H1 (cell line): ENCODE measurements around the gene NHS. TPM values are rescaled to one million over a fixed set of nuclear protein-coding genes. Genes with fewer than 3 reads are reported as not detected.

ENCODE experiments used
- CTCF ChIA-PET: fragments of 300-600 bp; sonication (Branson Sonifier 250); formaldehyde crosslinking; loops from one replicate; lab custom pipeline; 2021; ENCODE audit not compliant: partially characterized antibody; lab: Charles Lee
- POLR2A ChIA-PET: fragments of 300-600 bp; sonication (Branson Sonifier 250); formaldehyde crosslinking; loops from one replicate; lab custom pipeline; 2021; ENCODE audit warnings: inconsistent platforms; ENCODE audit not compliant: partially characterized antibody; lab: Charles Lee
- DNase-seq, 2 experiments: peaks; one replicate each; pipeline versions ENCODE4 v3.0.0 to v3.0.0-alpha.2; 2010 to 2022; ENCODE audit warnings: low spot score in 2 of 2, low read depth in 1 of 2, mixed read lengths in 1 of 2
- FAIRE-seq: peaks from 2 replicates; lab custom pipeline; 2011; peaks lifted over from hg19 to GRCh38; lab: Jason Lieb, UNC
- H2AFZ ChIP-seq: 2 replicates; pipeline ENCODE4 v1.8.1; 2012; ENCODE audit warnings: low read length, inconsistent platforms
- H2AK5ac ChIP-seq: 2 replicates; pipeline ENCODE4 v1.6.1; 2013; ENCODE audit warnings: low read depth, low read length
- H2BK120ac ChIP-seq: replicated peaks from 2 replicates; pipeline ENCODE3; 2013; ENCODE audit warnings: low read depth, low read length, inconsistent platforms
- H2BK12ac ChIP-seq: 2 replicates; pipeline ENCODE4 v1.6.1; 2013; ENCODE audit warnings: low read depth, low read length
- H2BK15ac ChIP-seq: 2 replicates; pipeline ENCODE4 v1.6.1; 2013; ENCODE audit warnings: low read length
- H2BK20ac ChIP-seq: 2 replicates; pipeline ENCODE4 v1.6.1; 2013; ENCODE audit warnings: low read length
- H2BK5ac ChIP-seq: 2 replicates; pipeline ENCODE4 v1.6.1; 2013; ENCODE audit warnings: low read depth, low read length
- H3K14ac ChIP-seq: 2 replicates; pipeline ENCODE4 v1.6.1; 2013; ENCODE audit warnings: inconsistent platforms; ENCODE audit not compliant: insufficient read length
- H3K18ac ChIP-seq: 2 replicates; pipeline ENCODE4 v1.6.1; 2013; ENCODE audit warnings: low read length; ENCODE audit errors: extremely low read depth
- H3K23ac ChIP-seq: 2 replicates; pipeline ENCODE4 v1.6.1; 2013; ENCODE audit warnings: inconsistent platforms; ENCODE audit not compliant: insufficient read length
- H3K23me2 ChIP-seq: 2 replicates; pipeline ENCODE4 v1.6.1; 2013; ENCODE audit warnings: low read depth, low read length
- H3K27ac ChIP-seq: 2 replicates; pipeline ENCODE4 v1.6.1; 2011; ENCODE audit warnings: low read depth, low read length, inconsistent platforms
- H3K27me3 ChIP-seq, 4 experiments: replicated peaks in 1 of 4; 1 replicate in 1 of 4; 2 replicates in 3 of 4; pipeline versions ENCODE4 v1.6.1 to v1.8.1; 2011 to 2013; ENCODE audit warnings: low read length in 3 of 4, mild to moderate bottlenecking in 3 of 4, inconsistent platforms in 2 of 4, mixed read lengths in 2 of 4, moderate library complexity in 1 of 4; ENCODE audit not compliant: control insufficient read depth in 3 of 4, insufficient read depth in 3 of 4; ENCODE audit errors: extremely low read depth in 1 of 4
- H3K36me3 ChIP-seq, 4 experiments: 2 replicates each; pipeline versions ENCODE4 v1.6.1 to v1.8.1; 2011 to 2013; ENCODE audit warnings: mild to moderate bottlenecking in 4 of 4, low read length in 3 of 4, moderate library complexity in 2 of 4, control low read depth in 1 of 4, inconsistent platforms in 1 of 4; ENCODE audit not compliant: insufficient read depth in 4 of 4, control insufficient read depth in 2 of 4
- H3K4ac ChIP-seq: replicated peaks from 2 replicates; pipeline ENCODE3; 2013; ENCODE audit warnings: low read length, low read depth, mixed read lengths, inconsistent platforms; ENCODE audit not compliant: insufficient read length
- H3K4me1 ChIP-seq, 4 experiments: replicated peaks in 1 of 4; 1 replicate in 1 of 4; 2 replicates in 3 of 4; pipeline versions ENCODE4 v1.6.1 to v1.8.1; 2011 to 2013; ENCODE audit warnings: low read length in 3 of 4, inconsistent platforms in 2 of 4, mixed read lengths in 1 of 4; ENCODE audit not compliant: insufficient read depth in 4 of 4, control insufficient read depth in 3 of 4
- H3K4me2 ChIP-seq, 2 experiments: 2 replicates each; pipeline versions ENCODE4 v1.6.1 to v1.8.1; 2011 to 2013; ENCODE audit warnings: low read depth in 2 of 2, low read length in 2 of 2, control low read depth in 1 of 2, inconsistent platforms in 1 of 2, mild to moderate bottlenecking in 1 of 2; ENCODE audit not compliant: insufficient read depth in 1 of 2
- H3K4me3 ChIP-seq, 4 experiments: fragments of 200-600, 300-600 bp in 1 of 4; sonication (generic), shearing (Covaris generic), sonication (Bioruptor Twin) in 1 of 4; 2 replicates each; pipeline versions ENCODE4 v1.5.1 to v1.8.1; 2011 to 2016; ENCODE audit warnings: low read length in 4 of 4, low read depth in 3 of 4, control low read depth in 2 of 4, inconsistent platforms in 2 of 4, mild to moderate bottlenecking in 2 of 4, mixed read lengths in 1 of 4, moderate library complexity in 1 of 4; ENCODE audit not compliant: insufficient read depth in 2 of 4; ENCODE audit errors: extremely low read depth in 1 of 4
- H3K56ac ChIP-seq: replicated peaks from 2 replicates; pipeline ENCODE3; 2013; ENCODE audit warnings: low read depth, mild to moderate bottlenecking, mixed read lengths, low read length, inconsistent platforms; ENCODE audit not compliant: insufficient read length
- H3K79me1 ChIP-seq: 2 replicates; pipeline ENCODE4 v1.6.1; 2013; ENCODE audit warnings: low read depth, low read length, control low read depth
- H3K79me2 ChIP-seq, 2 experiments: 2 replicates each; pipeline versions ENCODE4 v1.6.1 to v1.8.1; 2012 to 2013; ENCODE audit warnings: low read length in 2 of 2, mild to moderate bottlenecking in 2 of 2, inconsistent platforms in 1 of 2; ENCODE audit not compliant: insufficient read depth in 2 of 2, control insufficient read depth in 1 of 2
- H3K9ac ChIP-seq, 4 experiments: replicated peaks in 1 of 4; 1 replicate in 1 of 4; 2 replicates in 3 of 4; pipeline versions ENCODE4 v1.6.1 to v1.8.1; 2011 to 2013; ENCODE audit warnings: low read depth in 3 of 4, low read length in 3 of 4, control low read depth in 2 of 4, mild to moderate bottlenecking in 2 of 4, moderate library complexity in 2 of 4, inconsistent platforms in 1 of 4; ENCODE audit errors: extremely low read depth in 1 of 4
- H3K9me3 ChIP-seq, 2 experiments: 2 replicates each; pipeline versions ENCODE4 v1.6.1 to v1.8.1; 2012 to 2013; ENCODE audit warnings: mild to moderate bottlenecking in 2 of 2, moderate library complexity in 2 of 2, control low read depth in 1 of 2, inconsistent platforms in 1 of 2, low read depth in 1 of 2, low read length in 1 of 2, mixed read lengths in 1 of 2; ENCODE audit not compliant: insufficient read depth in 2 of 2
- H4K20me1 ChIP-seq, 2 experiments: replicated peaks in 1 of 2; 2 replicates each; pipeline versions ENCODE3 to v1.8.1; 2011 to 2013; ENCODE audit warnings: inconsistent platforms in 2 of 2, low read length in 2 of 2, mild to moderate bottlenecking in 1 of 2; ENCODE audit not compliant: insufficient read depth in 2 of 2, control insufficient read depth in 1 of 2
- H4K5ac ChIP-seq: 2 replicates; pipeline ENCODE4 v1.6.1; 2013; ENCODE audit warnings: low read length, low read depth, mixed read lengths, inconsistent platforms; ENCODE audit not compliant: insufficient read length
- H4K8ac ChIP-seq: 2 replicates; pipeline ENCODE4 v1.8.0; 2013; ENCODE audit warnings: mild to moderate bottlenecking, moderate library complexity, low read length, inconsistent platforms; ENCODE audit not compliant: insufficient read depth; ENCODE audit errors: extremely low read depth
- H4K91ac ChIP-seq: replicated peaks from 2 replicates; pipeline ENCODE3; 2013; ENCODE audit warnings: low read length, mixed read lengths, inconsistent platforms; ENCODE audit not compliant: insufficient read length
- CBX8 ChIP-seq: fragments of 300-800, 300-1000 bp; sonication (generic); IDR thresholded peaks from 2 replicates; pipeline ENCODE4 v1.7.1; 2016; ENCODE audit warnings: low read depth, low read length, borderline replicate concordance
- EP300 ChIP-seq, 2 experiments: IDR thresholded peaks; 1 replicate in 1 of 2; 2 replicates in 1 of 2; pipeline ENCODE4 v1.6.1; 2011 to 2012; ENCODE audit warnings: low read depth in 2 of 2, low read length in 2 of 2, mild to moderate bottlenecking in 2 of 2, borderline replicate concordance in 1 of 2, inconsistent platforms in 1 of 2, moderate library complexity in 1 of 2
- GTF2F1 ChIP-seq: IDR thresholded peaks from 2 replicates; pipeline ENCODE4 v1.6.1; 2012; ENCODE audit warnings: low read depth, low read length, improper control_type of control experiment, borderline replicate concordance
- HDAC6 ChIP-seq: IDR thresholded peaks from one replicate; pipeline ENCODE4 v1.7.1; 2012; ENCODE audit warnings: low read depth, mild to moderate bottlenecking, inconsistent platforms, low read length, moderate library complexity
- JUND ChIP-seq: IDR thresholded peaks from 2 replicates; pipeline ENCODE4 v1.6.1; 2011; ENCODE audit warnings: mild to moderate bottlenecking, improper control_type of control experiment, low read length
- SAP30 ChIP-seq: fragments of 300-600 bp; sonication (generic); IDR thresholded peaks from 2 replicates; pipeline ENCODE4 v1.7.1; 2012; ENCODE audit warnings: low read length, moderate library complexity, mild to moderate bottlenecking, inconsistent platforms; ENCODE audit not compliant: insufficient read depth, insufficient replicate concordance
- SIX5 ChIP-seq: IDR thresholded peaks from 2 replicates; pipeline ENCODE4 v1.6.1; 2011; ENCODE audit warnings: mild to moderate bottlenecking, low read depth, low read length
- SRF ChIP-seq: IDR thresholded peaks from 2 replicates; pipeline ENCODE4 v1.6.1; 2011; ENCODE audit warnings: mild to moderate bottlenecking, low read depth, low read length, moderate library complexity
- TAF1 ChIP-seq: IDR thresholded peaks from 2 replicates; pipeline ENCODE4 v1.6.1; 2011; ENCODE audit warnings: mild to moderate bottlenecking, low read depth, low read length
- polyA plus RNA-seq, 7 experiments: library from polyadenylated mRNA; depleted of rRNA in 3 of 7; stranded (reverse) in 5 of 7; unstranded in 2 of 7; fragments of >200 nt in 5 of 7; fragments of 200-250 nt in 2 of 7; gene quantifications; 1 replicate in 5 of 7; 2 replicates in 1 of 7; 4 replicates in 1 of 7; pipeline versions ENCODE4 v1.2.1 to v1.2.3, GENCODE V29; 2011 to 2013; ENCODE audit warnings: missing spikeins in 2 of 7, mixed read lengths in 2 of 7
- total RNA-seq: library from RNA; stranded (reverse); fragmentation: NEBNext Ultra II Directional; extraction: Animal tissue kit (Norgen Biotek cat#: 25700); gene quantifications from 2 replicates; pipeline ENCODE4 v1.2.1, GENCODE V29; 2021
- TF ChIP-seq, protein P1 (sequence below): IDR thresholded peaks from 2 replicates; pipeline ENCODE4 v1.6.1; 2011; ENCODE audit warnings: low read depth, mild to moderate bottlenecking, low read length; ENCODE audit not compliant: insufficient read depth

The NHS gene
- total and polyA plus RNA-seq, 2 of the 8 experiments (the other 6 are each of a cell fraction or from before 2014, with no cell fraction given) = 2.2 to 6.7 TPM

DNA sequence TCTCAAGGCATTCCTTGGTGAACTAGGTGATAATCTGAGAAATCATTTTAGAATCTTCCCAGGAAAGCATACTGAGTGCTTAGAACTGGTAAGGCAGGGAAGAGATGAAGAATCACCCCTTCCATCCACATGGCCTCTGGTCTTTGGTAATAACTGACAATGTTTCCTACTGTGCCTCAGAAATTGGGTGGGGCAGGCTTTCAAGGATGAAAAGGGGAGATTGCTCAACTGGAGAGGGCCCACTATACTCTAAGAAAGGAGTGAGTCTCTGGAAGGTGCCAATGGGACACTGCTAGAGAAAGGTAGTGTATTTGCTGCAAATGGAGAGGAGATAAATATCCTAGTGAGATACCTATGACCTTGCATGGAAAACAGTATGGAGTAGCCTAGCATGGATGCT is 227.2 kb downstream of the NHS start:
- no peak overlapping the region for H2BK5ac ChIP-seq
- H2BK15ac ChIP-seq = no peak overlapping the region
- H3K23ac ChIP-seq = no peak overlapping the region
- peak overlapping the region; percentile 20 to 51; a peak in 3 of 4 replicates for H3K4me2 ChIP-seq
- no peaks in the 10 kb centered on the region for H3K79me2 ChIP-seq
- peaks cover 0 to 6% (median 1%) of the 10 kb centered on the region in 4 experiments; a peak in 5 of 7 replicates for H3K4me1 ChIP-seq
- H3K14ac ChIP-seq = no peak overlapping the region
- DNase-seq (no peak), FAIRE-seq (no peak)
- no peaks in the 10 kb centered on the region for H3K36me3 ChIP-seq
- POLR2A ChIA-PET = no interaction called here
- no peaks in the 10 kb centered on the region for H3K9me3 ChIP-seq
- H3K79me1 ChIP-seq = no peaks in the 10 kb centered on the region
- H3K18ac ChIP-seq = peak overlapping the region; percentile 78; the same call in 1 of the 2 replicates
- H3K27ac ChIP-seq = no peak overlapping the region
- CTCF ChIA-PET = interaction anchor here (1.8 to 2.0 kb wide), 2 partner anchors 10 to 67 kb away, joined by 4 to 6 read pairs; no protein-coding TSS in a partner anchor
- no peak overlapping the region for H2BK120ac ChIP-seq
- no peak overlapping the region for H4K91ac ChIP-seq
- no peak overlapping the region for H4K5ac ChIP-seq
- no peaks in the 10 kb centered on the region for H3K23me2 ChIP-seq
- no peak overlapping the region for H2AK5ac ChIP-seq
- no peak overlapping the region for H2BK20ac ChIP-seq
- no peak overlapping the region for H3K4ac ChIP-seq
- no peak overlapping the region for H3K4me3 ChIP-seq
- no peaks in the 10 kb centered on the region for H4K20me1 ChIP-seq
- H3K9ac ChIP-seq = no peak overlapping the region
- TF ChIP-seq GTF2F1 = no peak
- no peak for TF ChIP-seq TAF1
- TF ChIP-seq CBX8 = no peak
- TF ChIP-seq HDAC6 = no peak
- no peak for TF ChIP-seq SIX5
- no peak for TF ChIP-seq EP300 (IDR thresholded peaks at IDR 0.05; ENCODE audit: borderline replicate concordance in 1 of 2, low read depth in 2 of 2, low read length in 2 of 2)
- TF ChIP-seq, protein P1, sequence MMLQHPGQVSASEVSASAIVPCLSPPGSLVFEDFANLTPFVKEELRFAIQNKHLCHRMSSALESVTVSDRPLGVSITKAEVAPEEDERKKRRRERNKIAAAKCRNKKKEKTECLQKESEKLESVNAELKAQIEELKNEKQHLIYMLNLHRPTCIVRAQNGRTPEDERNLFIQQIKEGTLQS = no peak
- TF ChIP-seq SAP30 = no peak
- no peak for TF ChIP-seq JUND
- TF ChIP-seq SRF = no peak
- no peak overlapping the region for H2AFZ ChIP-seq
- H2BK12ac ChIP-seq = no peak overlapping the region
- no peak overlapping the region for H4K8ac ChIP-seq
- H3K56ac ChIP-seq = no peak overlapping the region
- no peaks in the 10 kb centered on the region; a peak in 1 of 7 replicates for H3K27me3 ChIP-seq
